GM19043 (cell line): ENCODE results near the gene LUC7L.
"Not testable (repeated sequence)": the region's sequence is repeated elsewhere in the genome, so short reads cannot be mapped to it uniquely, and the experiment has no call there.

Experiments
- ATAC-seq: cut with Tn5 transposase; IDR thresholded peaks from one replicate; pipeline ENCODE4 v1.9.1; 2021; ENCODE audit warnings: low read depth; ENCODE audit not compliant: unreplicated experiment

The LUC7L gene

GRCh38 chr16:263944-264343, 34.7 kb upstream of the LUC7L start:
- ATAC-seq: no peak

GRCh38 chr16:263182-263774, 34.0 kb upstream of the LUC7L start:
- ATAC-seq: no peak

DNA sequence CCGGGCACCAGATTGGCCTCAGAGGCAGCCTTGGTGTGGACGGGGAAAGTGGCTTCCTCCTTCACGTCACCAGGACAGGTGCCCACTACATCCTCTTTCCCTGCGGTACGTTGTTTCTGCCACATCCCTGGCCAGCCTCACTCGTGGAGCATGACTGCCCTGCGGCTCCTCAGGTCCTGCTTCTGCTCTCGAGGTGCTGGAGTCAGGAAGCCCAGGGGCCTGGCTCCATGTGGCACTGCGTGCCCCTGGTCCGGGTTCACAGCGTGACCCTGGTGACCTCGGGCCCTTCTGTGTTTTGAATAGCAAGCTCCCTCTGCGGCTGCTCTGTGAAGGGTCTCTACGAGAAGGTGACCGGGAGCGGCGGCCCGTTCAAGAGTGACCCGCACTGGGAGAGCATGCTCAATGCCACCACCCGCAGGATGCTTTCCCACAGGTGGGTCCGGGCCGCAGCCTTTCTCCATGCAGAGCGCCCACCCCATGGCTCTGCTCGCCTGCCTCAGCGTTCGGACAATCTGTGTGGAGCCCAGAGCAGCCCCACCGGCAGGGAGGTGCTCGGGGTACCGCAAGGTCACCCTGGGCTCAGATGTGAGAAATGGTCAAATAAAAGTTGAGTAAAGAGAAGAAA, 33.0 kb upstream of the LUC7L start:
- ATAC-seq: no peak

GRCh38 chr16:261031-261691, 31.9 kb upstream of the LUC7L start:
- ATAC-seq: no peak

GRCh38 chr16:260326-260725, 31.1 kb upstream of the LUC7L start:
- ATAC-seq: no peak

DNA sequence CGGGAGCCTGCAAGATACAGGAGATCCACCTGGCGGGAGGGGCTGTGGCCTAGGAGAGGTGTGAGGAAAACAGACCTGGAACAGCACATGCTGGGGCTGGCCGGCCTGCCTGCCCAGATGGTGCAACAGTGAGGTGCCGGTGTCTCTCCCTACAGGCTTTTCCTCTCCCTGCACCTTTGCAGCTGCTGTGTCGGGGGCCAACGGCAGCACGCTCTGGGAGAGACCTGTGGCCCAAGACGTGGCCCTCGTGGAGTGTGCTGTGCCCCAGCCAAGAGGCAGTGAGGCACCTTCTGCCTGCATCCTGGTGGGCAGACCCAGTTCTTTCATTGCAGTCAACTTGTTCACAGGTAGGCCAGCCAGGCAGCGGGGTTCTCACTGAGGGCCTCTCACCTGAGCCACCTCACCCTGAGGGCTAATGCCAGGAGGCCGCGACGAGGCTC, 30.6 kb upstream of the LUC7L start:
- no peak for ATAC-seq

- no peak for ATAC-seq
Observed at GRCh38 chr16:259226-259625, 30.0 kb upstream of the LUC7L start.

DNA sequence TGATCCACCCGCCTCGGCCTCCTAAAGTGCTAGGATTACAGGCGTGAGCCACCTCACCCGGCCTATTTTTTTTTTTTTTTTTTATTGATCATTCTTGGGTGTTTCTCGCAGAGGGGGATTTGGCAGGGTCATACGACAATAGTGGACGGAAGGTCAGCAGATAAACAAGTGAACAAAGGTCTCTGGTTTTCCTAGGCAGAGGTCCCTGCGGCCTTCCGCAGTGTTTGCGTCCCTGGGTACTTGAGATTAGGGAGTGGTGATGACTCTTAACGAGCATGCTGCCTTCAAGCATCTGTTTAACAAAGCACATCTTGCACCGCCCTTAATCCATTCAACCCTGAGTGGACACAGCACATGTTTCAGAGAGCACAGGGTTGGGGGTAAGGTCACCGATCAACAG, 28.8 kb upstream of the LUC7L start:
- ATAC-seq: not testable (repeated sequence)

DNA sequence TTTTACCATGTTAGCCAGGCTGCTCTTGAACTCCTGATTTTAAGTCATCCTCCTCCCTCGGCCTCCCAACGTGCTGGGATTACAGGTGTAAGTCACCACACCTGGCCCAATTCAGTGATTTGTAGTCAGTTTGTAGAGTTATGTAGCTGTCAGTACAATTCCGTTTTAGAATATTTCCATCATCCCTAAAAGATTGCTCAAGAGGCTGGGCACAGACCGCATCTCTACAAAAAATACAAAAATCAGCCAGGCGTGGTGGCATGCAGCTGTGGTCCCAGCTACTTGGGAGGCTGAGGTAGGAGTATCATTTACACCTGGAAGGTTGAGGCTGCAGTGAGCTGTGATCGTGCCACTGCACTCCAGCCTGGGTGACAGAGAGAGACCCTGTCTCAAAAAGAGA, 25.9 kb upstream of the LUC7L start:
- ATAC-seq: no peak

- ATAC-seq: no peak
Observed at GRCh38 chr16:254461-254860, 25.2 kb upstream of the LUC7L start.

DNA sequence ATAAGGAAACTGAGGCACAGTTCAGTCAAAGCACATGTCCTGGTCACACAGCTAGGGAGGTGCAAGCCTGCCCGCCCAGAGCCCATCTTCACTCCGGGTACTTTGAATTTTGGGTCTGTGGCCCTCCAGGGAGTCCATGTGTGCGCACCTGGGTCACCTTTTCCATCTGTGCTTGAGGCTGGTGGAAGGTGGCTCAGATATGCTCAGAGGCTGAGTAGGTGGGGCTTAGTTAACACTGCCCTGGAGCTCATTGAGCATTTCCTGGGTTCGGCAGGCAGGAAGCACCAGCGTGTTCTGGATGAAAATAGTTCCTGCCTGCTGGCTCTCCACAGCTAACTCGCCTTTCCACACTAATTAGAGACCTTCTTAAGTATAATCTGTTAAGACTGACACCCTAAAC, 24.6 kb upstream of the LUC7L start:
- ATAC-seq: no peak

GRCh38 chr16:252366-253337, 23.4 kb upstream of the LUC7L start:
- ATAC-seq: no peak

DNA sequence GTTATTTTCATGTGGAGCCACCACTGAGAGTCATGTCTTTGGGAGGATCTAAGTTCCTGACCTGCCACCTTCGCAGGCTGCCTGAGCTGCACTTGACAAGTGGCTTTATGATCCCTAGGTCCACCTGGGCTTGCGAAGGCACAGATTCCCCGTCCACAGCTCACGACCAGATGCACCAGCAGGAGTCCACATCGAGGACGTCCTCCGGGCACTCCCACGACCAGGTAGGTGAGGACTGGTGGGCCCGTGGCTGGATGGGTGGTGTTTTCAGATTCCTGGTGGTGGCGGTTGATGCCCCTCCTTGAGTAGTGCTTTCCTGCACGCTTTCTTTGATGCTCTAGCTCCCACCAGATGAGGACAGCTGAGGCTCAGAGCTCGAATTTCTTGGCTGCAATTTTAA, 20.2 kb upstream of the LUC7L start:
- ATAC-seq: no peak

GRCh38 chr16:247027-247426, 17.8 kb upstream of the LUC7L start:
- no peak for ATAC-seq

DNA sequence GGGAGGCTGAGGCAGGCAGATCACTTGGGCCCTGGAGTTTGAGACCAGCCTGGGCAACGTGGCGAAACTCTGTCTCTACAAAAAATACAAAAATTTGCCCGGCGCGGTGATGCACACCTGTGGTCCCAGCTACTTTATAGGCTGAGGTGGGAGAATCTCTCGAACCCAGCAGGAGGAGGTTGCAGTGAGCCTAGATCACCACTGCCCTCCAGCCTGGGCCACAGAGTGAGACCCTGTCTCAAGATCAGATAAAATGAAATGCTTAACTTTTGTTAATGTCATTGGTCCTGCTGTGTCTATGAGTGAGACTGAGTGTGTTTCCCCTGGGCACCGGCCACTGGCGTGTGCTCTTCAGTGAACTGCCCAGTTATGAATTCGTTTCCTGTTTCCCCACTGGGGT, 15.9 kb upstream of the LUC7L start:
- no peak for ATAC-seq

- ATAC-seq: no peak
Observed at GRCh38 chr16:243348-243747, 14.1 kb upstream of the LUC7L start.

- ATAC-seq: no peak
Observed at GRCh38 chr16:242281-242680, 13.0 kb upstream of the LUC7L start.

GRCh38 chr16:240559-240958, 11.3 kb upstream of the LUC7L start:
- ATAC-seq: no peak

GRCh38 chr16:239948-240277, 10.7 kb upstream of the LUC7L start:
- ATAC-seq: no peak

DNA sequence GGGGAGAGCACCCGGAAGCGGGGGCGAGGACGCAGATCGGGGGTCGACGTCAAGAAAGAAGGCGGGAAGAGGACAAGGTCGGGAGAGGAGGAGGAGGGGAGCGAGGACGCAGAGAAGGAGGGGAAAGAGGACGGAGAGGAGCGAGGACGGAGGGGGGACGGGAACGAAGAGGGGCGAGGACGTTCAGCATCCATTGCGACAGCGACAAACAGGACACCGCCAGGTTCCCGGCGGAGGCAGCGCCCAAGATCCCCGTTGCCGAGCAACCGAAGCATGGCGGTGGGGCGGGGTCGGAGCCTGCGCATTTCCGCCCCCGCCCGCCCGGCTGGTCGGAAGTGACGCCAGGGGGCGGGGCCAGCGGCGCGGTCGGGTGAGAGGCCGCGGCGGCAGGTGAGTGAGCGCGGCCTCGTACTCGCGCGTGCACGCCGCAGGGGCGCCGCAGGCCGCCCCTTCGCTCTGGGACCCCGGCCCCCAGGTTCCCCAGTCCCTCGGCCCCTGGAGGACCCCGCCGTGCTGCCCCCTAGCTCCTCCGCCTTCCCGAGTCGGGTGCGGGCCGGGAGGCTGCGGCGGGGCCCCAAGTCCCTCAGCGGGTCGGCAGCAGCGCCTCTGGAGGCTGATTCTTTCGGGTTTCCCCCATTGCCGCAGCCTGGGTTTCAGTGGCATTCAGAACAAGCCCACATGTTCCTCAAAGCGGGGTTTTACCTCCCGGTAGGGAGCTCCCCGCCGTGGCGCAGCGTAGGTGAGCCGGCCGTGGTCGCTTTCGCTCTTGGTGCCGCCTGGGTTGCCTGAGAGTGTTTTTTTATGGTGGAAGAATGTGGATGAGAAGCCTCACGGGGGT, 5.4 kb upstream of the LUC7L start, which contains the start of gene FAM234A:
Gene FAM234A, plus strand, starts transcription at position 354 of the 838 bp plus-strand sequence. CDS start 19,593 bp downstream, outside the sequence.
- ATAC-seq: peak; percentile 71
